Muscle layer of duodenum (tissue), 2 donors: ENCODE results near the gene NAT14.

Experiments used
- H3K27ac ChIP-seq: one replicate; pipeline ENCODE4 v1.7.0; 2013; ENCODE audit warnings: mild to moderate bottlenecking, low read length
- H3K27me3 ChIP-seq: one replicate; pipeline ENCODE4 v1.7.0; 2013; ENCODE audit warnings: low read depth, mild to moderate bottlenecking, control low read depth, low read length
- H3K36me3 ChIP-seq, 2 donors: one replicate each; pipeline ENCODE4 v1.7.0; 2013; ENCODE audit warnings: low read length in 2 of 2, control low read depth in 1 of 2, mild to moderate bottlenecking in 1 of 2; ENCODE audit not compliant: insufficient read depth in 2 of 2, control insufficient read depth in 1 of 2
- H3K4me1 ChIP-seq, 2 donors: one replicate each; pipeline ENCODE4 v1.7.0; 2013; ENCODE audit warnings: low read length in 2 of 2, mild to moderate bottlenecking in 2 of 2, control low read depth in 1 of 2, moderate library complexity in 1 of 2; ENCODE audit not compliant: insufficient read depth in 2 of 2, control insufficient read depth in 1 of 2
- H3K4me3 ChIP-seq, 2 donors: one replicate each; pipeline ENCODE4 v1.7.0; 2013; ENCODE audit warnings: low read length in 2 of 2, low read depth in 1 of 2, mild to moderate bottlenecking in 1 of 2
- H3K9me3 ChIP-seq, 2 donors: one replicate each; pipeline ENCODE4 v1.7.0; 2013; ENCODE audit warnings: low read length in 2 of 2, control low read depth in 1 of 2, mild to moderate bottlenecking in 1 of 2; ENCODE audit not compliant: control insufficient read depth in 1 of 2
- donor health status: healthy.

NAT14 gene

GRCh38 chr19:55483706-55484592 lies 1.0 kb upstream of the NAT14 start:
- H3K27ac ChIP-seq: no peak overlapping the region

GRCh38 chr19:55485439-55486011 lies 537 bp downstream of the NAT14 start:
- Histone ChIP-seq H3K9me3 (no peaks in the 10 kb centered on the region), H3K27ac (peak overlapping the region; percentile 39), H3K4me3 (peak overlapping the region in 1 of 2 donors; percentile 64), H3K4me1 (peaks cover 3 to 63% of the 10 kb centered on the region in 2 donors), H3K27me3 (no peaks in the 10 kb centered on the region), H3K36me3 (peaks cover 0 to 19% of the 10 kb centered on the region in 2 donors)

More at GRCh38 chr19:55483706-55484592, 1.0 kb upstream of the NAT14 start:
- no peaks in the 10 kb centered on the region for H3K9me3 ChIP-seq
- peaks cover 3 to 47% of the 10 kb centered on the region in 2 donors for H3K4me1 ChIP-seq
- no peaks in the 10 kb centered on the region for H3K27me3 ChIP-seq
- peaks cover 0 to 19% of the 10 kb centered on the region in 2 donors for H3K36me3 ChIP-seq
- H3K4me3 ChIP-seq: peak overlapping the region in 1 of 2 donors; percentile 64

GRCh38 chr19:55486043-55486970 lies 1.3 kb downstream of the NAT14 start:
- H3K4me1 ChIP-seq: peaks cover 3 to 71% of the 10 kb centered on the region in 2 donors
- peaks cover 0 to 13% of the 10 kb centered on the region in 2 donors for H3K36me3 ChIP-seq
- no peaks in the 10 kb centered on the region for H3K9me3 ChIP-seq
- H3K4me3 ChIP-seq: peak overlapping the region in 1 of 2 donors; percentile 64
- no peaks in the 10 kb centered on the region for H3K27me3 ChIP-seq
- peak overlapping the region; percentile 84 for H3K27ac ChIP-seq

- Histone ChIP-seq H3K27me3 (no peaks in the 10 kb centered on the region), H3K4me1 (peaks cover 3 to 80% of the 10 kb centered on the region in 2 donors), H3K4me3 (peak overlapping the region in 1 of 2 donors; percentile 64), H3K27ac (peak overlapping the region; percentile 84), H3K9me3 (no peaks in the 10 kb centered on the region), H3K36me3 (peaks cover 0 to 10% of the 10 kb centered on the region in 2 donors)
These were observed 2.3 kb downstream of the NAT14 start for GRCh38 chr19:55486971-55487923.

GRCh38 chr19:55487924-55488687 lies 3.1 kb downstream of the NAT14 start, which contains the start of gene SSC5D:
SSC5D (plus strand) TSS chr19:55488436; CDS start chr19:55488590, 154 bp downstream.
- Histone ChIP-seq H3K36me3 (peaks cover 0 to 2% of the 10 kb centered on the region in 2 donors), H3K4me3 (peak within 1 kb of the TSS; percentile 37 to 64), H3K9me3 (no peaks in the 10 kb centered on the region), H3K4me1 (peaks cover 3 to 89% of the 10 kb centered on the region in 2 donors), H3K27me3 (no peaks in the 10 kb centered on the region), H3K27ac (peak within 1 kb of the TSS; percentile 84)

- Histone ChIP-seq H3K4me3 (peak overlapping the region in 1 of 2 donors; percentile 57), H3K4me1 (peaks cover 3 to 88% of the 10 kb centered on the region in 2 donors), H3K9me3 (no peaks in the 10 kb centered on the region), H3K27me3 (no peaks in the 10 kb centered on the region), H3K36me3 (no peaks in the 10 kb centered on the region), H3K27ac (no peak overlapping the region)
These were observed 4.2 kb downstream of the NAT14 start for GRCh38 chr19:55488986-55489710.

- no peaks in the 10 kb centered on the region for H3K9me3 ChIP-seq
- no peaks in the 10 kb centered on the region for H3K27me3 ChIP-seq
- peak overlapping the region in 1 of 2 donors; percentile 43 for H3K4me3 ChIP-seq
- H3K36me3 ChIP-seq: no peaks in the 10 kb centered on the region
- H3K27ac ChIP-seq: no peak overlapping the region
- H3K4me1 ChIP-seq: peaks cover 3 to 81% of the 10 kb centered on the region in 2 donors
These were observed 4.9 kb downstream of the NAT14 start for GRCh38 chr19:55489711-55490477.

- H3K4me3 ChIP-seq: no peak overlapping the region
- H3K27ac ChIP-seq: no peak overlapping the region
- no peaks in the 10 kb centered on the region for H3K27me3 ChIP-seq
- H3K4me1 ChIP-seq: peaks cover 3 to 75% of the 10 kb centered on the region in 2 donors
- H3K9me3 ChIP-seq: no peaks in the 10 kb centered on the region
- H3K36me3 ChIP-seq: no peaks in the 10 kb centered on the region
These were observed 5.8 kb downstream of the NAT14 start for GRCh38 chr19:55490478-55491432.
